DOHH2 (cell line): Measurements from ENCODE around the gene TBC1D22A.

Experiments
- EZH2phosphoT487 ChIP-seq: fragments of 200-600 bp; sonication (generic); IDR thresholded peaks from 2 replicates; pipeline ENCODE4 v1.6.1; 2017; ENCODE audit warnings: borderline replicate concordance, mild to moderate bottlenecking, antibody characterized with exemption, low read length, moderate library complexity, mixed read lengths
- TF ChIP-seq, protein P1 (sequence below): fragments of 200-600 bp; sonication (generic); IDR thresholded peaks from one replicate; pipeline ENCODE4 v1.5.1; 2014; ENCODE audit warnings: antibody characterized with exemption, mild to moderate bottlenecking, low read depth, low read length; ENCODE audit not compliant: poor library complexity, severe bottlenecking

DNA sequence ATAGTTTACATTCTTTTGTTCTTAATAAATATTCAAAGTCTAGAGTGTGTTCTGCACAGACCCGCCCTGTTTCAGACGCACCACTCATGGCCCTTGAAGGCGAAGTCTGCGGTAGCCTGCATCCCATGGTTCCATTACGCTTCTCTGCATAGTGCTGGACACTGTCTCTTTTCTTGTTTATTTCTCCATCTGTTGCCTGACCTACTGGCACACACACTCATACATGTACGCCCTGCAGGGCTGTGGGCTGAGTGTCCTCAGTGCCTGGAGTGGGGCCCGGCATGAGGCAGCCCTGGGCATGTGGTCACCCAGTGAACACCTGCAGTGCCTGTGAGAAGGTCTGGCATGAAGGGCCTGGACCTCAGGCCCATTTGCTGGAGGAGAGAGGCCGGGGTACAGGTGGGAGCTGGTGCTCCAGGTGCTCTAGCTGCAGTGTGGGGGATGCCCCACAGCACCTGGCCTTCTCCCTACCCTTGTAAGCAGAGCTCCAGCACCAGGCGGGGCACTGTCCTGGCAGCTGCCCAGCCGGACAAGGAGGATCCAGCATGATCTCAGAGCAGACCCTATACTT lies 404.1 kb downstream of the TBC1D22A start:
- TF ChIP-seq, protein P1, sequence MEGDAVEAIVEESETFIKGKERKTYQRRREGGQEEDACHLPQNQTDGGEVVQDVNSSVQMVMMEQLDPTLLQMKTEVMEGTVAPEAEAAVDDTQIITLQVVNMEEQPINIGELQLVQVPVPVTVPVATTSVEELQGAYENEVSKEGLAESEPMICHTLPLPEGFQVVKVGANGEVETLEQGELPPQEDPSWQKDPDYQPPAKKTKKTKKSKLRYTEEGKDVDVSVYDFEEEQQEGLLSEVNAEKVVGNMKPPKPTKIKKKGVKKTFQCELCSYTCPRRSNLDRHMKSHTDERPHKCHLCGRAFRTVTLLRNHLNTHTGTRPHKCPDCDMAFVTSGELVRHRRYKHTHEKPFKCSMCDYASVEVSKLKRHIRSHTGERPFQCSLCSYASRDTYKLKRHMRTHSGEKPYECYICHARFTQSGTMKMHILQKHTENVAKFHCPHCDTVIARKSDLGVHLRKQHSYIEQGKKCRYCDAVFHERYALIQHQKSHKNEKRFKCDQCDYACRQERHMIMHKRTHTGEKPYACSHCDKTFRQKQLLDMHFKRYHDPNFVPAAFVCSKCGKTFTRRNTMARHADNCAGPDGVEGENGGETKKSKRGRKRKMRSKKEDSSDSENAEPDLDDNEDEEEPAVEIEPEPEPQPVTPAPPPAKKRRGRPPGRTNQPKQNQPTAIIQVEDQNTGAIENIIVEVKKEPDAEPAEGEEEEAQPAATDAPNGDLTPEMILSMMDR, result no peak
- TF ChIP-seq EZH2phosphoT487, result no peak
